ENCODE data around the gene KLF6. TPM values are rescaled to one million over a fixed set of nuclear protein-coding genes. Genes with fewer than 3 reads are reported as not detected.

KLF6 gene
- total RNA-seq, 1 experiment from 2014 or later: 182 TPM

DNA sequence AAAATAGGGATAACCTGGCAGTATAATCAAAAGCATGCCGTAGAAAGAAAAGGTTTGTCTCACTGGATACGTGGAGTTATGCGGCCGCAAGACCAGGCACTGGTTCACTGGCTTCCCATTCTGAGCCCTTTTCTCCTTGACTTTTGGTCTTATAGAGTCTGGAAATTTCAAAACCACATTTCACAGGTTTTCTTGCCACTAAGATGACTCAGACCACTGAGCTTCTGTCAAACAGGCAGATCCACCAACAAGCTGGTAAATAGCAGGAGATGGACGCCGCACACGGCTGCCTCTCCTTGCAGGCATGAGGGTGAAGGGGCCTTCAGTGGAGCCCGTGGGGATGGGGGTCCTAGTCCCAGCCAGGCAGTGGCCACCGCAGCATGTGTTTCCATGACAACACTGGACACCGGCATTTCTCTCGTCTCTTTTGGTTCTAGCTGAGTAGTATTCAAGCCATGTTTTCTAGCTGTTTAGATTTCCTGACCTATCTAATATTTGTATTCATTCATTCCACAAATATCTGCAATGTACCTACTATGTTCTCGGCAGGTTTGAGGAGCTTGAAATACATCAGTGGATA, 55.5 kb downstream of the KLF6 start:
- no peak for DNase-seq (ENCODE audit: low spot score)

DNA sequence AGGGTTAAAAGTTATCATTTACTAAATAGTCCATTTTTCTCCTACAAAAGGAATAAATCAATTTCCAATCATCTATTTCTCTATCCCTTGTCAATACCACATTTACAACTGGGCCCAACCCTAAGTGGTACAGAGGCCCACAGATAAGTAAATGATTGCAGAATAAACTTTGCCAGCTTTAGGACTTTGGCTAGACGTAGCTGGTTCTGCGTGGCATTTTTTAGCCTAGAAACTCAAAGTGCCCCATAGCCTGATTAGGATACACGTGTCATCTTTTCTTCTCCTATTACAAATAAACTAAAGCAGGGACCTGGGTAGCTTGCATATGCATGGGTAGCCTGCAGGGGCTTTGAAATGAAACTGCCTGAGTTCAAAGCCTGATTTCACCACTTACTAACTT, 56.4 kb downstream of the KLF6 start:
- no peak for DNase-seq (ENCODE audit: low spot score)

DNA sequence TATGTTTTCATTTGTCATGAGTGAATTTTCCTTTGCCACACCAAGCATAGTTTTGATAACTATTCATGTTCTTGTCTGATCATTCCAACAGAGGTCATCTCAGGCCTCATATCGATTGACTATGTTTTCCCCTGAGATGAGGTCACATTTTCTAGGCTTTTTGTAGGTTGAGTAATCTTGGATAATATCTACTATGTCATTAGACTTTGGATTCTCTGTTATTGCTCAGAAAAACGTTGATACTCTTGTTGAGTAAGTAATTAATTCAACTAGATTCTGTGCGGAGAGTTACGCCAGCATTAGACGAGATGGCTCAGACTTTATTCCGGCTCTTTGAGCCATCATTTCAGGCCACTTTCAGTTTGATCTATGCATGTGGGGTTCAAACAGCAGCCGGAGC, 57.7 kb downstream of the KLF6 start:
- DNase-seq (ENCODE audit: low spot score): no peak

Measured in HT-29 (cell line).